SU-DHL-6 (cell line): Measurements from ENCODE around the gene DNAAF8.

ENCODE experiments used
- H2AFZ ChIP-seq: fragments of 200-600 bp; sonication (generic); 2 replicates; pipeline ENCODE4 v1.6.1; 2014; ENCODE audit warnings: low read depth, mild to moderate bottlenecking, moderate library complexity, mixed read lengths, antibody characterized with exemption, low read length; ENCODE audit not compliant: severe bottlenecking
- H3F3A ChIP-seq: fragments of 200-600 bp; shearing (Covaris generic); 2 replicates; pipeline ENCODE4 v1.6.0; 2016; ENCODE audit warnings: antibody characterized with exemption, mild to moderate bottlenecking; ENCODE audit not compliant: insufficient read depth
- H3K27ac ChIP-seq: fragments of 200-600 bp; sonication (generic); 2 replicates; pipeline ENCODE4 v1.5.1; 2016; ENCODE audit warnings: low read depth, mild to moderate bottlenecking, low read length, moderate library complexity, mixed read lengths
- H3K27me3 ChIP-seq: fragments of 200-600 bp; sonication (generic), shearing (Covaris generic); 2 replicates; pipeline ENCODE4 v1.6.0; 2014; ENCODE audit warnings: mild to moderate bottlenecking, low read length
- H3K36me3 ChIP-seq: fragments of 200-600 bp; sonication (generic); 2 replicates; pipeline ENCODE4 v1.6.1; 2014; ENCODE audit warnings: mild to moderate bottlenecking, low read length, mixed read lengths
- H3K4me2 ChIP-seq: fragments of 300-600, 200-600 bp; shearing (Covaris generic), sonication (generic); 2 replicates; pipeline ENCODE4 v1.6.0; 2014; ENCODE audit warnings: low read length, low read depth, mild to moderate bottlenecking; ENCODE audit not compliant: poor library complexity, severe bottlenecking
- H3K4me3 ChIP-seq: fragments of 200-600 bp; sonication (generic); 2 replicates; pipeline ENCODE4 v1.5.1; 2014; ENCODE audit warnings: antibody characterized with exemption, low read length, mild to moderate bottlenecking, mixed read lengths; ENCODE audit not compliant: insufficient read depth, poor library complexity, severe bottlenecking
- H3K79me2 ChIP-seq: fragments of 200-600 bp; sonication (generic); 2 replicates; pipeline ENCODE4 v1.6.1; 2014; ENCODE audit warnings: mild to moderate bottlenecking, low read length, moderate library complexity; ENCODE audit not compliant: insufficient read depth
- H3K9ac ChIP-seq: fragments of 200-600 bp; sonication (generic); 2 replicates; pipeline ENCODE4 v1.7.0; 2014; ENCODE audit warnings: mild to moderate bottlenecking, low read length
- H3K9me2 ChIP-seq: fragments of 200-600 bp; sonication (generic); replicated peaks from 2 replicates; pipeline ENCODE4 v1.6.1; 2014; ENCODE audit warnings: low read length; ENCODE audit not compliant: insufficient read depth
- H3K9me3 ChIP-seq: fragments of 200-600 bp; sonication (generic); 2 replicates; pipeline ENCODE4 v1.6.1; 2014; ENCODE audit warnings: low read length, mixed read lengths; ENCODE audit not compliant: insufficient read depth
- H4K20me1 ChIP-seq: fragments of 200-600 bp; sonication (generic); 2 replicates; pipeline ENCODE4 v1.6.1; 2014; ENCODE audit warnings: low read depth, mild to moderate bottlenecking, antibody characterized with exemption, low read length, moderate library complexity, mixed read lengths
- EZH2phosphoT487 ChIP-seq: fragments of 200-600 bp; sonication (generic), shearing (Covaris generic); conservative IDR thresholded peaks from 2 replicates; pipeline ENCODE4 v1.6.1; 2018; ENCODE audit warnings: mild to moderate bottlenecking, antibody characterized with exemption, low read length, moderate library complexity, mixed read lengths
- TF ChIP-seq, protein P1 (sequence below): fragments of 200-600 bp; sonication (generic); IDR thresholded peaks from one replicate; pipeline ENCODE4 v1.5.1; 2017; ENCODE audit warnings: antibody characterized with exemption, mild to moderate bottlenecking, low read length, moderate library complexity; ENCODE audit not compliant: insufficient read depth, poor library complexity, severe bottlenecking

The DNAAF8 gene

DNA sequence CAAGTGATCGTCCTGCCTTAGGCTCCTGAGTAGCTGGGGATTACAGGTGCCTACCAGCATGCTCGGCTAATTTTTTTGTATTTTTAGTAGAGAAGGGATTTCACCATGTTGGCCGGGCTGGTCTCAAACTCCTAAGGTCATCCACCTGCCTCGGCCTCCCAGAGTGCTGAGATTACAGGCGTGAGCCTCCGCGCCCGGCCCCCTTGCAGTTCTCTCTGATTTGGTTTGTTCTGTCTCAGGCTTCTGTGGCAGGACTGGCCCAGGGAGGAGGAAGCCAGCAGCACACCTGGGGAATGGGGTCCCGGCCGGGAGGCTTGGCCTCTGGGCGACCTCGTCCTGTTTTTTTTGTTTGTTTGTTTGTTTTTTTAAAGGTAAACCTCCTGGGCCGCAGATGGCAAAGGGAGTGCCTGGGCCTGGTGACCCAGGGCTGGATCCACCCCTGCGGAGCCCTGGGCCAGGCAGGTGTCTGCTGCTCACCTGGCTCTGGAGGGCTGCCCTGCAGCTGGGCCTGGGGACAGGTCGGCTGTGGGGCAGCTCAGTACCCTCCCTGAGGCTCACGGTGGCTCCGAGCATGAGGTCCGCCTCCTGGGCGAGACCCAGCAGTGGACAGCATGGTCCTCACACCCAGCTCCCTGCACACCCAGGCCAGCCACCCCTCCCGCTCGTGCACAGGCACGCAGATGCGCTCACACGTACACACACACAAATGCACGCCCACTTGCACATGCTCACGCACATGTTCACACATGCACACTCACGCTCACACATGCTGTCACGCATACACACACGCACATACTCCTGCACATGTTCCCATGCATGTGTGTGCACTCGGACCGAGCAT, 44.3 kb upstream of the DNAAF8 start:
- Histone ChIP-seq H3K4me2 (no peak overlapping the region), H4K20me1 (no peaks in the 10 kb centered on the region), H3K4me3 (no peak overlapping the region), H3K27me3 (no peaks in the 10 kb centered on the region), H2AFZ (no peak overlapping the region), H3K79me2 (peaks cover 5% of the 10 kb centered on the region; the same call in 1 of the 2 replicates), H3K27ac (no peak overlapping the region), H3K36me3 (no peaks in the 10 kb centered on the region), H3F3A (no peaks in the 10 kb centered on the region), H3K9me3 (no peaks in the 10 kb centered on the region), H3K9me2 (no peaks in the 10 kb centered on the region), H3K9ac (no peak overlapping the region)
- TF ChIP-seq, protein P1, sequence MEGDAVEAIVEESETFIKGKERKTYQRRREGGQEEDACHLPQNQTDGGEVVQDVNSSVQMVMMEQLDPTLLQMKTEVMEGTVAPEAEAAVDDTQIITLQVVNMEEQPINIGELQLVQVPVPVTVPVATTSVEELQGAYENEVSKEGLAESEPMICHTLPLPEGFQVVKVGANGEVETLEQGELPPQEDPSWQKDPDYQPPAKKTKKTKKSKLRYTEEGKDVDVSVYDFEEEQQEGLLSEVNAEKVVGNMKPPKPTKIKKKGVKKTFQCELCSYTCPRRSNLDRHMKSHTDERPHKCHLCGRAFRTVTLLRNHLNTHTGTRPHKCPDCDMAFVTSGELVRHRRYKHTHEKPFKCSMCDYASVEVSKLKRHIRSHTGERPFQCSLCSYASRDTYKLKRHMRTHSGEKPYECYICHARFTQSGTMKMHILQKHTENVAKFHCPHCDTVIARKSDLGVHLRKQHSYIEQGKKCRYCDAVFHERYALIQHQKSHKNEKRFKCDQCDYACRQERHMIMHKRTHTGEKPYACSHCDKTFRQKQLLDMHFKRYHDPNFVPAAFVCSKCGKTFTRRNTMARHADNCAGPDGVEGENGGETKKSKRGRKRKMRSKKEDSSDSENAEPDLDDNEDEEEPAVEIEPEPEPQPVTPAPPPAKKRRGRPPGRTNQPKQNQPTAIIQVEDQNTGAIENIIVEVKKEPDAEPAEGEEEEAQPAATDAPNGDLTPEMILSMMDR: no peak
- TF ChIP-seq EZH2phosphoT487: no peak

DNA sequence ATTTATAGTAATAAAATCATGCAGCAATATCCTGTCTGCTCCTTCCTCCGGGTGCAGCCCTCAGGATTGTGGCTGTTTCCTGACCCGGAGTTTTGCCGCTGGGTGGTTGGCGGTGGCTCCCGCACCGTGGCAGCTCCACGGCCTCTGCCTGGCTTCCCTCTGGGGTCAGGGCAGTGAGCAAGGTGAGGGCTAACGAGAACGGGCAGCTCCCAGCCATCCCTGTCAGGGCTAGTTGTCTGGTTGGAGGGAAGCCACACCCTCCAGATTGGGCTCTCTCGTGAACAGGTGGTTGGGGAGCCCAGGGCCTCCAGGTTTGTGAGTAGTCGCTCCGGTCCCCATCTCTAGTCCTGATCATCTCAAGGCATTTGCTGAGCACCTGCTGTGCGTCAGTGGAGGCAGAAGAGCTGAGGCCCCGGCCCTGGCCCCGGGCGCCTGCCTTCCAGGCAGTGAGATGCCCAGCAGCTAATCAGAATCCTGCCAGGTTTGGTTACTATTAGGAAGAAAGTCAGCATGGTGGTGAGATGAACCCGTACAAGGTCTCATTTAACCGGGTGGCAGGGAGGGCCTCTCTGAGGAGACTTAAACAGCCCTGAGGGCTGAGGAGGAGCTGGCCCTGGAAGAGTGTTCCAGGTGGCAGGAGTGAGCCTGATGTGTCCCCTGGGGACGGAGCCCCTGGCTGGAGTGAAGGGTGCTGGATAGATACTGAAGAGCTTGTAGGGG, 43.2 kb upstream of the DNAAF8 start:
- no peak overlapping the region for H3K4me2 ChIP-seq
- H3K27ac ChIP-seq: no peak overlapping the region
- H3K9me2 ChIP-seq: no peaks in the 10 kb centered on the region
- H3K79me2 ChIP-seq: peaks cover 5% of the 10 kb centered on the region; the same call in 1 of the 2 replicates
- no peaks in the 10 kb centered on the region for H3F3A ChIP-seq
- no peaks in the 10 kb centered on the region for H3K27me3 ChIP-seq
- H3K9ac ChIP-seq: no peak overlapping the region
- H3K36me3 ChIP-seq: no peaks in the 10 kb centered on the region
- no peak for TF ChIP-seq EZH2phosphoT487
- TF ChIP-seq, protein P1: no peak
- H4K20me1 ChIP-seq: no peaks in the 10 kb centered on the region
- no peak overlapping the region for H2AFZ ChIP-seq
- H3K4me3 ChIP-seq: no peak overlapping the region
- H3K9me3 ChIP-seq: no peaks in the 10 kb centered on the region

DNA sequence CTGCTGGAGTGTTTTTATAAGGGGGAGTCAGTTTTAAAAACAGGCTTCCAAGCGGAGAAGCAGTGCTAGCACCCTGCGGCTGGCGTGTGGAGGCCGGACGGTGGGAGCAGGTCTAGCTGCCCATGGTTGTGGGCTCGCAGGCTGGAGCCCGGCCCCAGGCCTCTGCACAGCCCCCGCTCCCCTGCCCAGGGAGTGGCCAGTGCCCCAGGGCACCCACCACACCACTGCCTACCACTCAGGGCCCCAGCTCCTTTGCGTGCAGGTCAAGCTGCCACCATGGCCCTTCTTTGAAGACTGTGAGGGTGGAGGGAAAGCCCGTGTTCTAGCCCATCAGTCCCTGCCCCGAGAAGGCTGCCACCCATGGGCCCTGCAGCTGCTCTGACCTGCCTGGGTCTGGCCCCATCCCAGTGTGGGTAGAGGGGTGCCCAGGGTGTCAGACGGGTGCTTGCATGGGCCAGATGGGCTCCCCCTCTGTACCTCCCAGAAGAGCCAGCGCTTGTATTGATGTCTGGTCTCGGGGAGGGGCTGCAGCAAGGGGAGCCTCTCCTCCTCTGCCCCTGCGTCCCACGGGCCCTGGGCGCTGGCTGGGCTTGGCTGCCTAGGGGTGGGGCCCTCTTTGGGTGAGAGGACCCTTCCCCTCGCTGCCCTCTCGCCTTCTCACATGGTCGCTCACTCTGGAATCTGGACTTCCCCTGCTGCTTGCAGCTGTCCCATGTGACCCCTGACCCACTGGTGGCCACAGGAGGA, 42.5 kb upstream of the DNAAF8 start:
- H3K27me3 ChIP-seq: no peaks in the 10 kb centered on the region
- no peaks in the 10 kb centered on the region for H3K9me2 ChIP-seq
- H4K20me1 ChIP-seq: no peaks in the 10 kb centered on the region
- TF ChIP-seq EZH2phosphoT487: no peak
- TF ChIP-seq, protein P1: no peak
- peaks cover 5% of the 10 kb centered on the region; the same call in 1 of the 2 replicates for H3K79me2 ChIP-seq
- no peak overlapping the region for H3K9ac ChIP-seq
- no peaks in the 10 kb centered on the region for H3K36me3 ChIP-seq
- no peak overlapping the region for H3K4me3 ChIP-seq
- H2AFZ ChIP-seq: no peak overlapping the region
- no peaks in the 10 kb centered on the region for H3F3A ChIP-seq
- H3K4me2 ChIP-seq: no peak overlapping the region
- H3K27ac ChIP-seq: no peak overlapping the region
- H3K9me3 ChIP-seq: no peaks in the 10 kb centered on the region
